GM21529 (cell line): Measurements from ENCODE around the gene KCTD1.

Experiments used
- ATAC-seq: cut with Tn5 transposase; IDR thresholded peaks from one replicate; pipeline ENCODE4 v1.9.1; 2021; ENCODE audit not compliant: unreplicated experiment

Gene KCTD1

GRCh38 chr18:26432651-26433424, 115.5 kb downstream of the KCTD1 start:
- peak; percentile 74 for ATAC-seq

GRCh38 chr18:26429535-26430226, 118.7 kb downstream of the KCTD1 start:
- no peak for ATAC-seq

GRCh38 chr18:26425148-26425531, 123.2 kb downstream of the KCTD1 start:
- no peak for ATAC-seq

GRCh38 chr18:26424428-26425147, 123.8 kb downstream of the KCTD1 start:
- no peak for ATAC-seq

- ATAC-seq = peak; percentile 86
Measured at GRCh38 chr18:26422472-26423162, 125.7 kb downstream of the KCTD1 start.

GRCh38 chr18:26421931-26422330, 126.4 kb downstream of the KCTD1 start:
- no peak for ATAC-seq

GRCh38 chr18:26421503-26421902, 126.8 kb downstream of the KCTD1 start:
- ATAC-seq = no peak

- no peak for ATAC-seq
Measured at GRCh38 chr18:26419746-26420145, 128.6 kb downstream of the KCTD1 start.

GRCh38 chr18:26418225-26418624, 130.1 kb downstream of the KCTD1 start:
- no peak for ATAC-seq

GRCh38 chr18:26417190-26417589, 131.2 kb downstream of the KCTD1 start:
- ATAC-seq = no peak

GRCh38 chr18:26416652-26417150, 131.7 kb downstream of the KCTD1 start:
- ATAC-seq = no peak

GRCh38 chr18:26415631-26416030, 132.7 kb downstream of the KCTD1 start:
- ATAC-seq = no peak

- no peak for ATAC-seq
Measured at GRCh38 chr18:26414901-26415440, 133.4 kb downstream of the KCTD1 start.

GRCh38 chr18:26409091-26409490, 139.3 kb downstream of the KCTD1 start:
- ATAC-seq = no peak

- no peak for ATAC-seq
Measured at GRCh38 chr18:26407736-26408601, 140.4 kb downstream of the KCTD1 start.

- no peak for ATAC-seq
Measured at GRCh38 chr18:26406854-26407517, 141.4 kb downstream of the KCTD1 start.

- ATAC-seq = no peak
Measured at GRCh38 chr18:26406324-26406723, 142.0 kb downstream of the KCTD1 start.

- ATAC-seq = peak; percentile 92
Measured at GRCh38 chr18:26405190-26405801, 143.1 kb downstream of the KCTD1 start.
